GM19193 (cell line): ENCODE measurements around the gene RAPH1.

ENCODE experiments used
- POLR2A ChIP-seq: IDR thresholded peaks from 4 replicates; pipeline ENCODE4 v1.6.1; 2011; ENCODE audit not compliant: insufficient read depth, insufficient read length; ENCODE audit errors: extremely low read depth

RAPH1 gene

GRCh38 chr2:203565076-203565475 is 30.0 kb upstream of the RAPH1 start:
- no peak for TF ChIP-seq POLR2A

GRCh38 chr2:203562268-203562667 is 27.2 kb upstream of the RAPH1 start:
- no peak for TF ChIP-seq POLR2A

GRCh38 chr2:203559641-203560040 is 24.5 kb upstream of the RAPH1 start:
- TF ChIP-seq POLR2A, result no peak

- TF ChIP-seq POLR2A, result no peak
These were observed 18.7 kb upstream of the RAPH1 start for GRCh38 chr2:203553784-203554183.

- no peak for TF ChIP-seq POLR2A
These were observed 16.7 kb upstream of the RAPH1 start for GRCh38 chr2:203551778-203552177.

- no peak for TF ChIP-seq POLR2A
These were observed 15.2 kb upstream of the RAPH1 start for GRCh38 chr2:203550266-203550665.

GRCh38 chr2:203549406-203549805 is 14.3 kb upstream of the RAPH1 start:
- no peak for TF ChIP-seq POLR2A

- no peak for TF ChIP-seq POLR2A
These were observed 13.8 kb upstream of the RAPH1 start for GRCh38 chr2:203548887-203549286.

GRCh38 chr2:203547356-203547755 is 12.3 kb upstream of the RAPH1 start:
- TF ChIP-seq POLR2A, result no peak

GRCh38 chr2:203544402-203544801 is 9.3 kb upstream of the RAPH1 start:
- TF ChIP-seq POLR2A, result no peak

GRCh38 chr2:203543898-203544328 is 8.8 kb upstream of the RAPH1 start:
- no peak for TF ChIP-seq POLR2A

GRCh38 chr2:203535784-203536585 is 884 bp upstream of the RAPH1 start:
- TF ChIP-seq POLR2A, result no peak

- TF ChIP-seq POLR2A, result no peak
These were observed 452 bp downstream of the RAPH1 start for GRCh38 chr2:203534621-203535077.

- no peak for TF ChIP-seq POLR2A
These were observed 1.2 kb downstream of the RAPH1 start for GRCh38 chr2:203533676-203534591.

- no peak for TF ChIP-seq POLR2A
These were observed 2.0 kb downstream of the RAPH1 start for GRCh38 chr2:203532957-203533658.
